A375 (cell line): Measurements from ENCODE around the gene GRXCR1. TPM values are rescaled to one million over a fixed set of nuclear protein-coding genes. Genes with fewer than 3 reads are reported as not detected.

Source experiments
- small RNA-seq: library from RNA; depleted of rRNA; stranded (forward); fragments of <200 nt; gene quantifications from one replicate; pipeline ENCODE3, GENCODE V24; 2014
- total RNA-seq: library from RNA; depleted of rRNA; stranded (reverse); fragments of >200 nt; shearing (Covaris generic); gene quantifications from 2 replicates; pipeline ENCODE4 v1.2.3, GENCODE V29; 2014; rRNA removed

Gene GRXCR1
- total RNA-seq, result not detected in 2 replicates

GRCh38 chr4:42892413-42892812 is at the start of gene GRXCR1:
GRXCR1 (plus strand) TSS chr4:42892713; CDS start chr4:42893267, 554 bp downstream.

Small RNA genes within 50 kb of the gene (small RNA-seq; reads per million reads assigned to genes)
- gene RN7SKP82, result not detected

Other genes starting within 250 kb of the GRXCR1 start
- gene ATP8A1, start 235.6 kb upstream of the GRXCR1 start, total RNA-seq, result 1.8 and 4.2 TPM in 2 replicates